H54 (cell line): ENCODE data around the gene TNK2.

Experiments
- DNase-seq: peaks from one replicate; pipeline ENCODE4 v3.0.0; 2011; ENCODE audit warnings: low spot score, mixed read lengths; ENCODE audit not compliant: insufficient read length
- FAIRE-seq: peaks from 3 replicates; lab custom pipeline; 2011; peaks lifted over from hg19 to GRCh38; lab: Jason Lieb, UNC
- POLR2A ChIP-seq: IDR thresholded peaks from 2 replicates; pipeline ENCODE4 v1.6.1; 2011; ENCODE audit warnings: low read depth, mild to moderate bottlenecking, low read length

TNK2 gene

DNA sequence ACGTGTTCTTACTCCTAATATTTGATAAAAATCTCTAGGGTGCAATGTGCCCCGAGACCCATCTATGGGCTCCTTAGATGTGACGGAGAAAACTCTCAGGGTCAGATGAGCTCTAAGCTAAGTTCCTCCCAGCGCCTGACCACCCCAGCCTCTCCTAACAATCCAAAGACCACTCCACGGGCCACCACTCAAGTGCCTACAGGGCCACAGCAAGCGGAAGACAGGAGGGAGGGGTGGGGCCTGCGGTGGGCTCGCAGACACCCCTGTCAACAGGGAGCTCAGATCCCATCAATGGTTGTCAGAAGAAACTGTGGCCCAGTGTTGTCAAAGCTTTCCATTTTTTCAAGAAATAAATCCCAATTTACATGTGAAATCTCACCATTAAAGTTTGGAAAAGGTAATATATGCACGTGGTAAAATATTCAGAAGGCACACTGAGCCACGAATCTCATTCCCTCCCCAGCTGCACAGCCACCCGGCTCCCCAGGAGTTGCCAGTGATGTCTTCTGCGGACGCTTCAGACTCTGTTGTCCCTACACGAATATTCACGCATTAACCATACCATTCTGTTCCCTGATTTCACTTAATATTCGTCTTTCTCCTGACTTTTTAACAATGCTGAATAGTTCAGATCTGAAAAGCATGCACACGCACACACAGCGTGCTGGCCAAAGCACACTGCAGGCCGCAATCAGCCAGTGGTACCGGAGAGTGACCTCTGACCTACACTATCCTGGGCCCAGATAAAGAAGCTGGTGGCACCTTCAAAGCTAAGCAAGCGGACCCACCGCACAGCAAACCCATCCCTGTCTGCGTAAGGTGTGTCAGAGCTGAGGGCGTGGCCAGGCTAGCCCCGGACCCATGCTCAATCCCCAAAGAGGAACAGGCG lies 19.1 kb downstream of the TNK2 start:
- DNase-seq, result no peak

DNA sequence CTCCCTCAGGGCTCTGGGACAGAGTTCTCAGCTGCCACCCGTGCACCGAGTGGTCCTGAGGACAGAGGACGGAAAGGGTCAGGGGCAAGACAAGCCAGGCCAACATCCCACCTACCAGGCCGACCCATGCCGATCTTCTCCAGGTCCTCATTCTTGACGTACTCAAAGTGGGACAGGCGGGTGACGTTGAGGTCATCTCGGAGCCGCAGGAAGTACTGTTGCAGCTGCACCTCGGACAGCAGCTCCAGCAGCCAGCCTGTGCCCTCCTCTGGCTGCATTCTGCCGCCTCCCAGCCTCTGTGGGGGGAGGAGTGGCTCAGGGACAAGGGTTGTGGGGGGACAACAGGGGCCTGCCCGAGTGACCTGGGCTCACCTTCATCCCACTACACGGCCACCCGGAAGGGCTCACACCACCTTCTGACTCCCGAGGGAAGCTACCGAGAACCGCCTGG lies 20.0 kb downstream of the TNK2 start:
- TF ChIP-seq POLR2A, result no peak
- FAIRE-seq (no peak), DNase-seq (no peak)

More for the DNA sequence above, 19.1 kb downstream of the TNK2 start:
- TF ChIP-seq POLR2A, result no peak
- no peak for FAIRE-seq

DNA sequence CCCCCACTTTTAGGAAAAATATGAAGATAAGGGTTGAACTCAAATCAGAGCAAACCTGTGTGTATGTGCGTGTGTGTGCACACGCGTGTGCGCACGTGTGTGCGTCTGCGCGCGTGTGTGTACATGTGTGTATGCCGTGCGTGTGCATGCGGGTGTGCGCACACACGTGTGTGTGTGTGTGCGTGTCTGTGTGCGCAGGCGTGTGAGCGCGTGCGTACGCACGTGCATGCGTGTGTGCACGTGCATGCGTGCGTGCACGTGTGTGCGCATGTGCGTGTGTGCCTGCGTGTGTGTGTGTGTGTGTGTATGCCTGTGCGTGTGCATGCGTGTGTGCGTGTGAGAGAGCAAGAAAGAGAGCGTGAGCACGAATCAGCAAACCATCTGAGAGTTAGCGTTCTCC lies 20.7 kb downstream of the TNK2 start:
- DNase-seq, result no peak
- TF ChIP-seq POLR2A, result no peak
- FAIRE-seq, result no peak

DNA sequence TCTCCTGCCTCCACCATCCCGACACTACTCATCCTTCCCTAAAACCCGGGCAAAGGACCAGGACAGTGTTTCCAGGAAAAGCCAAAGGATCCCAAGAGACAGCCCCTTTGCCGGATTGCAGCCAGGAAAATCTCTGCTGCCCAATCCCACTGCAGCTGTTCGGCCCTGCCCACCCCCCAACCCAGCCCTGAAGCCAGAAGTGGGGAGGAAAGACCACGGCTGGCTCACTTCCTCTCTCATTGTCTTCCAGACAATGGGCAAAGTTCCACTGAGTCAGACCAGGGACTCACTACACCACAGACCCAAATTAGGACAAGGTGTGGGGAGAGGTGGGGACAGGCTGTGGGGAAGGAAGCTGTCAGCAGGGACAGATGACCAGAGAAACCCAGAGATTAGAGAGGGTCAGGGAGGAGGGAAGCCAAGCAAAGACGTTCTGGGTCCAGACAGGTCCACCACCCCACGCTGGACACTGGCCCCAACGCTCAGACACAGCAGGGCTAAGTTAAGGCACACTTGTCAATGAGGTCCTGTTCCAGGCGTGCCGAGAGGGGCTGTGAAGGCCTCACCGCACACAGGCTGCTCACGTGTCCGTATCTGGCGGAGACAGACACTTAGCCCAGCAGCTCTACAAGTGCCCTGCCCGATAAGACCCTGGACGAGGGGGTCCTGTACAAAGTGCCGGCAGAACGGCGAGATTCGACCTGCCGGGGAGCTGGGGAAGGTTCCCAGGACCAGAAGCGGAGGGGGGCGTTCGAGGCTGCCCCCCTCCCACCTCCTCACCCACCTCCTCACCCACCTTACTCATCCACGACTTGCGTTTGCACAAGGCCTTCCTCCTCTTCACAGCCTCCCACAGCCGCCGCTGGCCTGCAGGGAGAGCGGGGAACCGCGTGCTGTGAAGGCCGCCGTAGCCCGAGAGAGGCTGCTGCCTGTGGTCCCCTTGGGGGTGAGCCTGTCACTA lies 21.9 kb downstream of the TNK2 start:
- DNase-seq, result no peak
- TF ChIP-seq POLR2A, result no peak
- no peak for FAIRE-seq

DNA sequence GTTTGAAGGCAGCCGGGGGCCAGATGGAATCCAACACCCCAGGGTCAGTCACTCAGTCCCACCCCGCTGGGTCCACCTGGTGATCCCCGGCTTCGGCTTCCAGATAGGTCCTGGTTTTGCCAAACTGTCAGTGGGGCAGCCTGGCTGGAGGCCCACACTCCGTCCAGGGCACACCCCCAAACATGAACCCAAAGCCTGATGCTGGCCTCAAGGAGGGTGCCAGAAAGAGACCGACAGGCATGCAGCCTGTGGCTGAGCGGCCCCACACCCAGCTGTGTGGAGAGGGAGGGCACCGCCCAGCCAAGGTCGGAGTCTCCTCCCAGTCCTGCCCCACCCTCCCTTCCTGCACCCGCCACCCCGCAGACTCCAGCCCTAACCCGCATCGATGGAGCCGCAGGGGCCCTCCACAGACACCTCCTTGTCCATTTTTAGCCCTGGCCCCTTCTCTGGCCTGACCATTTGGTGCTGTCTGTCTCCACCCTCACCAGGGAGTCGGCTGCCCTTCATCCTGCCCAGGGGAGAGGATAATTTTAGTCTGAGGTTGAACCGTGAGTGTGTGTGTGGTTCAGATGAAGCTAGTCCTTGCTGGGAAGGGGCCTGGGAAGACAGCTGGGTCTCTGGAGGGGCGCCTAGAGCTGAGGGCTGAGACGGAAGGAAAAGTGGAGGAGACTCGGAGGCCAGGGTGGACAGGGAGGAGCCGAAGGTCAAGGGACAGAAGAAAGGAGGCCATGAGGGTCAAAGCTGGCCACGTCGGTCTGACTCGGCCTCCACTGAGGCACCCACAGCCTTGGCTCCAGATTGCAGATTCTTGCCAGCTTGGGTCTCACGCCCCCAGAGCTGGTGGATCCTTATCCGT lies 23.1 kb downstream of the TNK2 start:
- TF ChIP-seq POLR2A, result no peak
- no peak for DNase-seq
- FAIRE-seq, result no peak

DNA sequence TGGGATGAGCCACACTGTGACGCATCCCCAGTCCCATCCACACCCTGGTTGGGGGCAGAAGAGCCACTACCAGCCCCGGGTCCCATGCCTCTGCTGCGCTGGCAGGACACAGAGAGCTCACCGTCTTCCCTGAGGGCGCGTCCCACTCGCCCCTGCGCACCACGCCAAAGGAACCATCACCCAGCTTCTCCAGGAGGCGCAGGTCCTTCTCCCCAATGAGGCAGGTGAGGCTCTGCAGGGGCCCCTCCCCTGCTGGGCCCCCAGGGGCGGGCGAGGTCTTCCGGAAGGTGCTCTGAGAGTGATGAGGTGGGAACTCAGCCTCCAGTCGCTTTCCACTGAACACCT lies 23.7 kb downstream of the TNK2 start:
- TF ChIP-seq POLR2A, result no peak
- DNase-seq (no peak), FAIRE-seq (no peak)

DNA sequence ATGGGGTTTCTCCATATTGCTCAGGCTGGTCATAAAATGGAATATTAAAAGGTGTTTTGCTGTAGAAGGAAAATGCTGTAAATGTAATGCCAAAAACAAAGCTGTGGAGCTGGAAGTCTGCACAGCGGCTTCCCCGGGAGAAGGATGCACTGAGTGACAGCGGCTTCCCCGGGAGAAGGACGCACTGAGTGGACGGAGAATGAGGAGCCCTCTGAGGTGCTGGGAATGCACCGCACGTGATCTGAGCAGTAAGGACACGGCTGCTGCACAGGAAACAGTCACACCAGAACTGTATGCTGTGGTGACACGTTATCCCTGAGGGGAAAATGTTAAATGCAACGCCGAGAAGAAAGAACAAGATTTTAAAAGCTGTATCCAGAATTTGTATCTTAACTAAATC lies 24.6 kb downstream of the TNK2 start:
- FAIRE-seq (no peak), DNase-seq (no peak)
- TF ChIP-seq POLR2A, result no peak

DNA sequence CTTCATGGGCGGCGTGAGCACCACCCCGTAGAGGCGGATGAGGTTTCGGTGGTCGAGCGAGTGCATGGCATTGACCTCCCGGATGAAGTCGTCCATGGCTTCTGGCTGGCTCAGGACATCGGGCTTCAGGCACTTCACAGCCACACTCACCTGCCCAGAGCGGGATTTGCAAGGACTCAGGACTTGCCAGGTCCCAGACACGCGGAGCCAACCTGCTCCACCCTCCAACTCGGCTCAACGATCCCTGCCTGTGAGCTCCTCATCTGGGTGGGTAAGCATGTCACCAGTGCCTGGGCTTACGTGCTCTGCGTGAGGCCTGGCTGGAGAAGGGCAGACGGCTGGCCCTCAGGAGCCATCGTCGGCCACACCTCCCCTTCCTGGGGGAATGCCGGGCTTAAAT lies 25.2 kb downstream of the TNK2 start:
- DNase-seq (no peak), FAIRE-seq (no peak)
- TF ChIP-seq POLR2A, result no peak

DNA sequence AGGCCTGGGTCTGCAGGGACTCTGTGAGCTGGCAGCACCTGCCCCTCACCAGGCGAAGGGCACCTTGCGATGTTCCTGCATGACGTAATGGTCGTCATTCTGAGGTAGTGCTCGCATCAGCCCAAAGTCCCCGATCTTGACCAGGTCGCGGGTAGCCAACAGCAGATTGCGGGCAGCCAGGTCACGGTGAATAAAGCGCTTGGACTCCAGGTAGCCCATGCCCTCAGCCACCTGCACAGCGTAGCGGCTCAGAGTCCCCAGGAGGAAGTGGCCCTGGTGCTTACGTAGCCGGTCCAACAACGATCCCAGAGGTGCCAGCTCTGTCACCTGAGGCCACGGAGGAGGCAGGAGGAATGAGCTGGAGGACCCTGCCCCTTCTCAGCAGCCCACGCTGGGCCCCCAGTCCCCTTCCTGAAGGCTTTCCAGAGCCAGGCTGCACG lies 26.3 kb downstream of the TNK2 start:
- no peak for TF ChIP-seq POLR2A
- no peak for FAIRE-seq
- no peak for DNase-seq

DNA sequence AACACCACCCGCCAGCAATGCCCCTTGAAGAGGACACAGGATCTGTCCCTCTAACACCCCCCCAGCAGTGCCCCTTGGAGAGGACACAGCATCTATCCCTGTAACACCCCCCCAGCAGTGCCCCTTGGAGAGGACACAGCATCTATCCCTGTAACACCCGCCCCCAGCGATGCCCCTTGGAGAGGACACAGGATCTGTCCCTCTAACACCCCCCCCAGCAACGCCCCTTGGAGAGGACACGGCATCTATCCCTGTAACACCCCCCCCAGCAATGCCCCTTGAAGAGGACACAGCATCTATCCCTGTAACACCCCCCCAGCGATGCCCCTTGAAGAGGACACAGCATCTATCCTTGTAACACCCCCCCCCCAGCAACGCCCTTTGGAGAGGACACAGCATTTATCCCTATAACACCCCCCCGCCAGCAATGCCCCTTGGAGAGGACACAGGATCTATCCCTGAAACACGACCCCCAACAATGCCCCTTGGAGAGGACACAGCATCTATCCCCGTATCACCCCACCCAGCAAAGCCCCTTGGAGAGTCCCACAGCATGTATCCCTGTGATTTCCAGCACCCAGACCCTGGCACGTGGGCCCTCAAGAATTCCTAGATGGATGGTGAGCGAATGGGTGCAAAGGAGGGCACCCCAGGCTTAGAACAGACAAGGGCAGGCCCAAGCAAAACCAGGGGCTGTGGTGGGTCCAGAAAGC lies 26.9 kb downstream of the TNK2 start:
- TF ChIP-seq POLR2A, result no peak

DNA sequence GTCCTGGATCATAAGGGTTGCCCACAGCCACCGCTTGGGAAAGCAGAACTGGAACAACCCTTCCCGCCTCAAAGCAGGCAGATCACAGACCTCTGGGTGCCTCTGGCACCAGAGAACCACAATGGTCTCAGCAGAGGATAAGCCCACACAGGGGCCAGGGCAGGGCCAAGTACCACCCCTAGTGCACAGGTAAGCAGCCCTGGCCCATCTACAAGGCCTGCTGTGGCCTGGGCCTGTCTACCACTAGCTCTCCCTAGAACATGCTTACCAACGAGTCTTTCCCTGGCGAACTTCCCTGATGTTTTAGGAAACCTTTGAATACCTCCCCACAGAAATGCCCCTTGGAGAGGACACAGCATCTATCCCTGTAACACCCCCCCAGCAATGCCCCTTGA lies 28.3 kb downstream of the TNK2 start:
- no peak for TF ChIP-seq POLR2A
- no peak for DNase-seq
- no peak for FAIRE-seq

More for the DNA sequence above, 26.9 kb downstream of the TNK2 start:
- DNase-seq, result no peak
- no peak for FAIRE-seq

DNA sequence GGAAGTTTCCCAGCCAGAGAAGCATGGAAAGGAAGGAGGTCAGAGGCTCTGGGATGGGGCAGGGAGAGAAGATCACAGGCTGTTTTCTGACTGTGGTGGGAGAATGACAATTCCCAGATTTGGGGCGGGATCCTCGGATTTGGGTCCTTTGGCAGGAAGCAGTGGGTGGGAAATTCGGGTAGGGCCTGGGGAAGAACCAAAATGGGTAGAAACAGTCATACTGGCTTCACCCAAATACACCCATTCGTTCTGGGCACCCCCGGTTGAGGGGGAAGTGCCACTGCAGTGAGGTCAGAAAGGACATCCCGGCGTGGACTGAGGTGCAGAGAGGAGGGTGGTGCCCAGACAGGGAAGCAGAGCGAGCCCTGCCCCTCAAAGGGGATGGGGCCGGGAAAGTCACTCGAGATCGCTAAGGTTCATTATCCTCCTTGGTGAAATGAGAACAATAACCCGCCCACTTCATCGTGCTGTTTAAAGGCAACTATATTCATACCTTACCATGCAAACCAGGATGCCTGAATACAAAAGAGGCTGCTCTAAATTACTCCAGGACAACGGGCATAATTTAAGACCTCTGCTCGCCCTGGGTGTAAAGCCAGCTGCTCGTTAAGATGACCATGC lies 28.8 kb downstream of the TNK2 start:
- FAIRE-seq (no peak), DNase-seq (no peak)
- TF ChIP-seq POLR2A, result no peak
